WTC11 (cell line): ENCODE data around the gene ASIC1. TPM values are rescaled to one million over a fixed set of nuclear protein-coding genes. Genes with fewer than 3 reads are reported as not detected.
A peak's percentile ranks its signal among the peaks of the same experiment; 100 is the strongest.

ENCODE experiments used
- ATAC-seq: fragments of 200-7000 bp; cut with Tn5 transposase; 2 replicates; pipeline ENCODE4 v1.10.0; 2021; ENCODE audit warnings: mild to moderate bottlenecking, moderate library complexity
- CTCF ChIA-PET: fragments of 300-600 bp; sonication (Branson Sonifier 250); formaldehyde crosslinking; loops from one replicate; lab custom pipeline; 2021; ENCODE audit warnings: antibody characterized with exemption; lab: Charles Lee
- POLR2A ChIA-PET: fragments of 350-600 bp; sonication (Branson Sonifier 250); formaldehyde crosslinking; loops from one replicate; lab custom pipeline; 2021; ENCODE audit warnings: antibody characterized with exemption; lab: Charles Lee
- DNase-seq: peaks from one replicate; pipeline ENCODE4 v3.0.0; 2021; ENCODE audit warnings: low spot score
- H3K27ac Mint-ChIP-seq: 2 replicates; pipeline ENCODE4 v1.8.0; 2021; ENCODE audit warnings: mixed read lengths
- H3K27me3 Mint-ChIP-seq: 2 replicates; pipeline ENCODE4 v1.8.0; 2021; ENCODE audit warnings: low read depth, mild to moderate bottlenecking, moderate library complexity, mixed read lengths
- H3K36me3 Mint-ChIP-seq: 2 replicates; pipeline ENCODE4 v1.8.0; 2021; ENCODE audit warnings: mixed read lengths
- H3K4me1 Mint-ChIP-seq: 2 replicates; pipeline ENCODE4 v1.8.0; 2022; ENCODE audit warnings: mixed read lengths
- H3K4me3 Mint-ChIP-seq: 2 replicates; pipeline ENCODE4 v1.8.0; 2021; ENCODE audit warnings: mild to moderate bottlenecking, moderate library complexity, mixed read lengths
- H3K9me3 Mint-ChIP-seq: 2 replicates; pipeline ENCODE4 v1.8.0; 2021; ENCODE audit warnings: mixed read lengths
- ESRRA ChIP-seq: sonication (generic); formaldehyde crosslinking; IDR thresholded peaks from 2 replicates; pipeline ENCODE4 v1.8.1; 2022; ENCODE audit warnings: mild to moderate bottlenecking, missing genetic modification reagents, borderline replicate concordance
- FOXJ3 ChIP-seq: sonication (generic); formaldehyde crosslinking; IDR thresholded peaks from 2 replicates; pipeline ENCODE4 v1.9.0; 2021; ENCODE audit warnings: missing genetic modification reagents, mild to moderate bottlenecking, borderline replicate concordance
- HMGA2 ChIP-seq: fragments of 250-450 bp; sonication (Bioruptor Pico); IDR thresholded peaks from 2 replicates; pipeline ENCODE4 v1.4.0; 2021; ENCODE audit warnings: mild to moderate bottlenecking, moderate library complexity
- NR3C1 ChIP-seq: sonication (generic); formaldehyde crosslinking; conservative IDR thresholded peaks from 2 replicates; pipeline ENCODE4 v1.8.1; 2023; ENCODE audit warnings: low read depth, mild to moderate bottlenecking, missing genetic modification reagents
- PREB ChIP-seq: sonication (generic); formaldehyde crosslinking; IDR thresholded peaks from 2 replicates; pipeline ENCODE4 v1.8.1; 2022; ENCODE audit warnings: mild to moderate bottlenecking, missing genetic modification reagents, moderate library complexity, borderline replicate concordance
- RORB ChIP-seq: fragments of 250-450 bp; sonication (Bioruptor Pico); IDR thresholded peaks from 2 replicates; pipeline ENCODE4 v1.9.0; 2021; ENCODE audit warnings: mild to moderate bottlenecking
- SMAD3 ChIP-seq: sonication (generic); formaldehyde crosslinking; IDR thresholded peaks from 2 replicates; pipeline ENCODE4 v1.8.0; 2022; ENCODE audit warnings: missing genetic modification reagents, mild to moderate bottlenecking, borderline replicate concordance
- SMAD4 ChIP-seq: sonication (generic); formaldehyde crosslinking; IDR thresholded peaks from 2 replicates; pipeline ENCODE4 v1.8.0; 2022; ENCODE audit warnings: mild to moderate bottlenecking, missing genetic modification reagents
- STAT6 ChIP-seq: sonication (generic); formaldehyde crosslinking; conservative IDR thresholded peaks from 2 replicates; pipeline ENCODE4 v1.8.1; 2023; ENCODE audit warnings: mild to moderate bottlenecking, low read depth, missing genetic modification reagents, moderate library complexity
- TCF7 ChIP-seq: sonication (generic); formaldehyde crosslinking; IDR thresholded peaks from 2 replicates; pipeline ENCODE4 v1.8.0; 2022; ENCODE audit warnings: mild to moderate bottlenecking, low read depth, missing genetic modification reagents, moderate library complexity
- TEAD4 ChIP-seq: sonication (generic); formaldehyde crosslinking; IDR thresholded peaks from 2 replicates; pipeline ENCODE4 v1.8.0; 2022; ENCODE audit warnings: mild to moderate bottlenecking, missing genetic modification reagents
- ZBTB21 ChIP-seq: sonication (generic); formaldehyde crosslinking; IDR thresholded peaks from 2 replicates; pipeline ENCODE4 v1.8.1; 2023; ENCODE audit warnings: mild to moderate bottlenecking, missing genetic modification reagents, borderline replicate concordance
- ZNF232 ChIP-seq: sonication (generic); formaldehyde crosslinking; IDR thresholded peaks from 2 replicates; pipeline ENCODE4 v1.8.0; 2022; ENCODE audit warnings: mild to moderate bottlenecking, missing genetic modification reagents
- ZNF671 ChIP-seq: fragments of 250-450 bp; sonication (Bioruptor Pico); IDR thresholded peaks from 2 replicates; pipeline ENCODE4 v1.8.0; 2021; ENCODE audit warnings: mild to moderate bottlenecking
- total RNA-seq: library from RNA; stranded (reverse); gene quantifications from 3 replicates; pipeline ENCODE4 v1.2.3, GENCODE V29; 2021
- TF ChIP-seq, protein P1 (sequence below): sonication (generic); formaldehyde crosslinking; IDR thresholded peaks from 2 replicates; pipeline ENCODE4 v1.8.1; 2023; ENCODE audit warnings: mild to moderate bottlenecking, missing genetic modification reagents
- TF ChIP-seq, protein P2 (sequence below): sonication (generic); formaldehyde crosslinking; IDR thresholded peaks from 2 replicates; pipeline ENCODE4 v1.8.0; 2022; ENCODE audit warnings: missing genetic modification reagents
- TF ChIP-seq, protein P3 (sequence below): sonication (generic); formaldehyde crosslinking; conservative IDR thresholded peaks from 2 replicates; pipeline ENCODE4 v1.8.1; 2022; ENCODE audit warnings: mild to moderate bottlenecking, missing genetic modification reagents

Gene ASIC1
- total RNA-seq, 1 experiment from 2014 or later, result 4.9 TPM

- Mint-ChIP-seq H3K4me1 (peaks cover 21% of the 10 kb centered on the region), H3K27me3 (peaks cover 19% of the 10 kb centered on the region), H3K9me3 (no peaks in the 10 kb centered on the region), H3K36me3 (peaks cover 41% of the 10 kb centered on the region), H3K27ac (peak overlapping the region; percentile 89), H3K4me3 (peak overlapping the region; percentile 89)
- DNase-seq, result no peak
- ChIA-PET CTCF (interaction anchor here (0.6 to 2.6 kb wide), 18 partner anchors 12 to 907 kb away, joined by 3 to 78 read pairs (median 6); partner anchors contain the start of genes CERS5, COX14 and TMBIM6), POLR2A (interaction anchor here (1.0 to 1.7 kb wide), 7 partner anchors 16 to 319 kb away, joined by 3 to 14 read pairs (median 4); partner anchors contain the start of genes CERS5, COX14, GPD1 and LIMA1)
- TF ChIP-seq ZNF232 (CRISPR knock-in tag), result no peak
- TF ChIP-seq SMAD4 (CRISPR knock-in tag), result no peak
- no peak for TF ChIP-seq STAT6 (CRISPR knock-in tag)
- no peak for TF ChIP-seq SMAD3
- TF ChIP-seq ESRRA (CRISPR knock-in tag), result no peak
- TF ChIP-seq, protein P1, sequence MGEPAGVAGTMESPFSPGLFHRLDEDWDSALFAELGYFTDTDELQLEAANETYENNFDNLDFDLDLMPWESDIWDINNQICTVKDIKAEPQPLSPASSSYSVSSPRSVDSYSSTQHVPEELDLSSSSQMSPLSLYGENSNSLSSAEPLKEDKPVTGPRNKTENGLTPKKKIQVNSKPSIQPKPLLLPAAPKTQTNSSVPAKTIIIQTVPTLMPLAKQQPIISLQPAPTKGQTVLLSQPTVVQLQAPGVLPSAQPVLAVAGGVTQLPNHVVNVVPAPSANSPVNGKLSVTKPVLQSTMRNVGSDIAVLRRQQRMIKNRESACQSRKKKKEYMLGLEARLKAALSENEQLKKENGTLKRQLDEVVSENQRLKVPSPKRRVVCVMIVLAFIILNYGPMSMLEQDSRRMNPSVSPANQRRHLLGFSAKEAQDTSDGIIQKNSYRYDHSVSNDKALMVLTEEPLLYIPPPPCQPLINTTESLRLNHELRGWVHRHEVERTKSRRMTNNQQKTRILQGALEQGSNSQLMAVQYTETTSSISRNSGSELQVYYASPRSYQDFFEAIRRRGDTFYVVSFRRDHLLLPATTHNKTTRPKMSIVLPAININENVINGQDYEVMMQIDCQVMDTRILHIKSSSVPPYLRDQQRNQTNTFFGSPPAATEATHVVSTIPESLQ (CRISPR knock-in tag), result no peak
- TF ChIP-seq PREB, result no peak
- no peak for TF ChIP-seq ZNF671 (CRISPR knock-in tag)
- TF ChIP-seq HMGA2 (CRISPR knock-in tag), result no peak
- TF ChIP-seq, protein P2, sequence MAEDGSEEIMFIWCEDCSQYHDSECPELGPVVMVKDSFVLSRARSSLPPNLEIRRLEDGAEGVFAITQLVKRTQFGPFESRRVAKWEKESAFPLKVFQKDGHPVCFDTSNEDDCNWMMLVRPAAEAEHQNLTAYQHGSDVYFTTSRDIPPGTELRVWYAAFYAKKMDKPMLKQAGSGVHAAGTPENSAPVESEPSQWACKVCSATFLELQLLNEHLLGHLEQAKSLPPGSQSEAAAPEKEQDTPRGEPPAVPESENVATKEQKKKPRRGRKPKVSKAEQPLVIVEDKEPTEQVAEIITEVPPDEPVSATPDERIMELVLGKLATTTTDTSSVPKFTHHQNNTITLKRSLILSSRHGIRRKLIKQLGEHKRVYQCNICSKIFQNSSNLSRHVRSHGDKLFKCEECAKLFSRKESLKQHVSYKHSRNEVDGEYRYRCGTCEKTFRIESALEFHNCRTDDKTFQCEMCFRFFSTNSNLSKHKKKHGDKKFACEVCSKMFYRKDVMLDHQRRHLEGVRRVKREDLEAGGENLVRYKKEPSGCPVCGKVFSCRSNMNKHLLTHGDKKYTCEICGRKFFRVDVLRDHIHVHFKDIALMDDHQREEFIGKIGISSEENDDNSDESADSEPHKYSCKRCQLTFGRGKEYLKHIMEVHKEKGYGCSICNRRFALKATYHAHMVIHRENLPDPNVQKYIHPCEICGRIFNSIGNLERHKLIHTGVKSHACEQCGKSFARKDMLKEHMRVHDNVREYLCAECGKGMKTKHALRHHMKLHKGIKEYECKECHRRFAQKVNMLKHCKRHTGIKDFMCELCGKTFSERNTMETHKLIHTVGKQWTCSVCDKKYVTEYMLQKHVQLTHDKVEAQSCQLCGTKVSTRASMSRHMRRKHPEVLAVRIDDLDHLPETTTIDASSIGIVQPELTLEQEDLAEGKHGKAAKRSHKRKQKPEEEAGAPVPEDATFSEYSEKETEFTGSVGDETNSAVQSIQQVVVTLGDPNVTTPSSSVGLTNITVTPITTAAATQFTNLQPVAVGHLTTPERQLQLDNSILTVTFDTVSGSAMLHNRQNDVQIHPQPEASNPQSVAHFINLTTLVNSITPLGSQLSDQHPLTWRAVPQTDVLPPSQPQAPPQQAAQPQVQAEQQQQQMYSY (CRISPR knock-in tag), result no peak
- TF ChIP-seq TEAD4 (CRISPR knock-in tag), result no peak
- no peak for TF ChIP-seq NR3C1 (CRISPR knock-in tag)
- no peak for TF ChIP-seq RORB (CRISPR knock-in tag)
- TF ChIP-seq, protein P3, sequence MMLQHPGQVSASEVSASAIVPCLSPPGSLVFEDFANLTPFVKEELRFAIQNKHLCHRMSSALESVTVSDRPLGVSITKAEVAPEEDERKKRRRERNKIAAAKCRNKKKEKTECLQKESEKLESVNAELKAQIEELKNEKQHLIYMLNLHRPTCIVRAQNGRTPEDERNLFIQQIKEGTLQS (CRISPR knock-in tag), result no peak
- no peak for TF ChIP-seq FOXJ3 (CRISPR knock-in tag)
- no peak for TF ChIP-seq ZBTB21 (CRISPR knock-in tag)
- TF ChIP-seq TCF7, result no peak
- ATAC-seq, result no peak; the same call in 1 of the 2 replicates
Measured at GRCh38 chr12:50085615-50086072, 28.2 kb downstream of the ASIC1 start.
